Naive B cell (primary cell): ENCODE results near the gene SLC35A2. TPM values are rescaled to one million over a fixed set of nuclear protein-coding genes. Genes with fewer than 3 reads are reported as not detected.

ENCODE experiments used
- ATAC-seq, 2 donors: fragments of 150-1000 bp; cut with Tn5 transposase; 2 replicates each; pipeline ENCODE4 v1.10.0; 2021; ENCODE audit warnings: low read depth in 2 of 2, mild to moderate bottlenecking in 2 of 2, moderate library complexity in 2 of 2
- DNase-seq: peaks from one replicate; pipeline ENCODE4 v3.0.0; 2022
- H3K27ac Mint-ChIP-seq, 6 donors: one replicate each; pipeline ENCODE4 v1.8.0; 2020 to 2022; ENCODE audit warnings: mild to moderate bottlenecking in 6 of 6, mixed read lengths in 6 of 6, moderate library complexity in 5 of 6, inconsistent platforms in 2 of 6
- H3K27me3 Mint-ChIP-seq, 3 donors: one replicate each; pipeline ENCODE4 v1.8.0; 2021 to 2022; ENCODE audit warnings: mixed read lengths in 3 of 3, mild to moderate bottlenecking in 1 of 3
- H3K36me3 Mint-ChIP-seq, 2 donors: one replicate each; pipeline ENCODE4 v1.8.0; 2020 to 2022; ENCODE audit warnings: mixed read lengths in 2 of 2, inconsistent platforms in 1 of 2, mild to moderate bottlenecking in 1 of 2
- H3K4me1 Mint-ChIP-seq, 3 donors: one replicate each; pipeline ENCODE4 v1.8.0; 2020 to 2022; ENCODE audit warnings: mixed read lengths in 3 of 3, inconsistent platforms in 1 of 3, mild to moderate bottlenecking in 1 of 3, moderate library complexity in 1 of 3
- H3K4me3 Mint-ChIP-seq, 8 donors: one replicate each; pipeline ENCODE4 v1.8.0; 2020 to 2022; ENCODE audit warnings: mild to moderate bottlenecking in 8 of 8, mixed read lengths in 8 of 8, moderate library complexity in 8 of 8, inconsistent platforms in 2 of 8
- H3K9me3 Mint-ChIP-seq, 7 donors: one replicate each; pipeline ENCODE4 v1.8.0; 2020 to 2022; ENCODE audit warnings: mixed read lengths in 7 of 7, mild to moderate bottlenecking in 5 of 7, inconsistent platforms in 2 of 7, moderate library complexity in 1 of 7
- polyA plus RNA-seq, 6 donors: library from polyadenylated mRNA; unstranded; fragments of 300-500 nt; fragmentation: Illumina TruSeq; gene quantifications; one replicate each; pipeline ENCODE4 v1.2.3, GENCODE V29; 2021; ENCODE audit warnings: low read depth in 6 of 6

Gene SLC35A2
- polyA plus RNA-seq = 10 to 100 TPM in 3 of 6 donors, 1 to 10 TPM in 3; 8.5 to 11.6 (median 10.0) TPM

DNA sequence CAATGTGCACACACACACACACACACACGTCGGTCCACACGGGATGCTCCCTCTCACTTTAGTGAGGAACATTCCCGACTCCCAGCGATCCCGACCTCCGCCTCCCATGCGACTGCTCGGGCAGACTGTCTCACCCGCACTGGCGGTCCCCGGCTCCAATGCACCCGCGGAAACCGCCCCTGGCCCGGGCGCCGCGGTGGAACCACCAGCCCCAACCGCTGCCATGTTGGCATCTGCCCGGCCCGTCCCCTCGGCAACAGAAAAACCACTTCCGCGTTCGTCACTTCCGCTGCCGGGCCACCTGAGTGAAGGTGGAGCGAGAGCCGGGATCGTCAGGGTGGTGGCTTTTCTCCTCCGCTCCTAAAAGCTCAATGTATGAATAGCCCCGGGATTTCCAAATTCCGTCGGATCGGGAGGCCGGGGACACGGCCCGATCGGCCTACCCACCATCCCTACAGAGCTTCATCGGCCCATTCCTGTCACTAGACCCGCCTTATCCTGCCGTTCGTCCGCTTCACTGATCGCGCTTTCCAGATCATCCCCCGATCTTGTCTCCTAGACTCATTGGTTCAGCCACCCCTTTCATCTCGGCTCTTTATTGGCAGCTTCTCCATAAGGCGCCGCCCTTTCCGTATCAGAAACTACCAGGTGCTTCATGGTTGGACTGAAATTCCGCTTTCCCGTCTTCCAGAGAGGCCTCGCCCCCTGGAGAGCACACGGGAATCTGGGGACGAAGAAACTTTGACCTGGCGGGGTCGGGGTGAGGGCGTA, at the start of gene SLC35A2:
Gene SLC35A2 (minus strand): TSS at position 235 of the 771 bp plus-strand sequence. CDS start 10 bp downstream, at position 225.
- Mint-ChIP-seq H3K36me3 (no peaks in the 10 kb centered on the region), H3K4me1 (peaks cover 30 to 53% (median 32%) of the 10 kb centered on the region in 3 donors), H3K4me3 (peak within 1 kb of the TSS; percentile 78 to 95 (median 92)), H3K9me3 (peaks cover 0 to 3% (median 0%) of the 10 kb centered on the region in 7 donors), H3K27ac (peak within 1 kb of the TSS; percentile 95 to 99 (median 96)), H3K27me3 (no peaks in the 10 kb centered on the region)
- DNase-seq = peak; percentile 82
- ATAC-seq = peak; percentile 74 to 78

DNA sequence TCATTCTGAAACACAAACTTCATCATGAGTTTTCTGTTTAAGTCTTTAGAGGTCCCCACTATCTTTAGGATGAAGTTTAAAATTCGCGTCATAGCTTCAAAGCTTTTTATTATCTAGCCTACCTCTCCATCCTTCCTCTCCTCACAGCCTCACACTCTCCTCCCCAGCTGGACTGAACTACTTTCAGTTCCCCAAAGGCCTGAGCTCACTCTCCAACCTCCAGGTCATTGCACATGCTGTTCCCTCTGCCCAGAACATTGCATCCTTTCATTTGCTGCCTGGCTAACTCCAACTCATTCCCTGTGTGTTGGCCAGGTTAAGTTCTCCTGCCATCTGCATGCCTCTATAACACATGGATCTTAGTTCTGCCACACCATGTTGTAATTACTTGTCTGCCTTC, 48.8 kb upstream of the SLC35A2 start:
- H3K4me1 Mint-ChIP-seq = peaks cover 10 to 41% (median 24%) of the 10 kb centered on the region in 3 donors
- peak overlapping the region; percentile 36 to 95 (median 60) for H3K4me3 Mint-ChIP-seq
- DNase-seq = no peak
- H3K27me3 Mint-ChIP-seq = no peaks in the 10 kb centered on the region
- H3K27ac Mint-ChIP-seq = peak overlapping the region in 5 of 6 donors; percentile 0 to 90 (median 81)
- ATAC-seq = no peak
- H3K36me3 Mint-ChIP-seq = no peaks in the 10 kb centered on the region
- no peaks in the 10 kb centered on the region for H3K9me3 Mint-ChIP-seq

DNA sequence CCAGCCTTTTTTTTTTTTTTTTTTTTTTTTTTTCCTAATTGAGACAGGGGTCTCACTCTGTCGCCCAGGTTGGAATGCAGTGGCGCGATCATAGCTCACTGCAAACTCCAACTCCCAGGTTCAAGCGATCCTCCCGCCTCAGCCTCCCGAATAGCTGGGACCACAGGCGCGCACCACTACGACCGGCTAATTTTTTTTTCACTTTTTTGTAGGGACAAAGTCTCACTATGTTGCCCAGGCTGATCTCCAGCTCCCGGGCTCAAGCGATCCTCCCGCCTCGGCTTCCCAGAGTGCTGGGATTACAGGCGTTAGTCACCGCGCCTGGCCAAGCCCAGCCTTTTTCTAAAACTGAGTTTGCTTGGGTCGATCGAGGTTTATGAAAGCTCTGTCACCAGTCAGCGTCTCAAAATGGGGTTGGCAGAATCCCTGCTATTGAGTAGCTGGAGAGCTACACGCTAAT, 47.2 kb upstream of the SLC35A2 start:
- DNase-seq (no peak), ATAC-seq (no peak)
- Mint-ChIP-seq H3K9me3 (no peaks in the 10 kb centered on the region), H3K36me3 (no peaks in the 10 kb centered on the region), H3K27me3 (no peaks in the 10 kb centered on the region), H3K4me3 (peak overlapping the region; percentile 95 to 99 (median 98)), H3K27ac (peak overlapping the region; percentile 100), H3K4me1 (peaks cover 19 to 57% (median 28%) of the 10 kb centered on the region in 3 donors)

DNA sequence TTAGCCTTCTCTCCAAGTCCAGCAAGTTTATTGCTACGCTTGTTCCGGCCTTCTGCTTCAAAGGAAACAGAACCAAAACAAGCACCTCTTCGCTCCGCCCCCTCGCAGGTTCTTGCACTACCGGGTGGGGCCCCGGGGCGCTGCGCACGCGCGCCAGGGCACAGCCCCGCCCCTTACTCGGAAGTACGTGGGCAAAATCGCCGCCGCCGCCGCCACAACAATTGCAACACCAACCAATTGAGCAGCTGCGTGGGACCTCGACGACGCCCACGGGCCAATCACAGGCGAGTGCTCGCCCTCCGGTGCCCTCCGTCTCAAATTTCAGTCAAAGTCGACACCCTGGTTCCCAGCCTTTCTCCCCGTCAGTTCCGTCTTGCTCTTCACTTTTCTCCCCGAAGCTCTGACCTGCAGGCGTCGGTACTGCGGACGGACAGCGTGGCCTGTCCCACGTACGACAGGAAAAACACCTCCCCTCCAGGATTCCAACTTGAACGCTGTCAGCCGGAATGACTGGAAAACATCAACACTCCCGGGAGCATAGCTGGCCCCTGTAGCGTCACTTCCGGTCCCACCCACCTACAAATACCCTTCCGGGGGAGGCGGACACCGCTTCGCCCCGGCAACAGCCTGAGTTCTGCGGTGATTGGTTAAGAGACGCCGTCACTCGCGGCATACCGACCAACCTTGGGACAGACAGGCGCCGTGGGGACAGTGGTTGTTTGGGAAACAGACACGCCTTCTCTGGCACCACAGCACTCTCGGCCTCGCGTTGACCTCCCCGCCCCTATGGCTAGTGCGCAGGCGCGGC, 46.6 kb upstream of the SLC35A2 start:
- peak overlapping the region; percentile 100 for H3K27ac Mint-ChIP-seq
- ATAC-seq = peak; percentile 76
- no peaks in the 10 kb centered on the region for H3K36me3 Mint-ChIP-seq
- peak overlapping the region; percentile 95 to 99 (median 98) for H3K4me3 Mint-ChIP-seq
- no peaks in the 10 kb centered on the region for H3K27me3 Mint-ChIP-seq
- no peaks in the 10 kb centered on the region for H3K9me3 Mint-ChIP-seq
- DNase-seq = peak; percentile 93
- H3K4me1 Mint-ChIP-seq = peaks cover 25 to 62% (median 31%) of the 10 kb centered on the region in 3 donors

DNA sequence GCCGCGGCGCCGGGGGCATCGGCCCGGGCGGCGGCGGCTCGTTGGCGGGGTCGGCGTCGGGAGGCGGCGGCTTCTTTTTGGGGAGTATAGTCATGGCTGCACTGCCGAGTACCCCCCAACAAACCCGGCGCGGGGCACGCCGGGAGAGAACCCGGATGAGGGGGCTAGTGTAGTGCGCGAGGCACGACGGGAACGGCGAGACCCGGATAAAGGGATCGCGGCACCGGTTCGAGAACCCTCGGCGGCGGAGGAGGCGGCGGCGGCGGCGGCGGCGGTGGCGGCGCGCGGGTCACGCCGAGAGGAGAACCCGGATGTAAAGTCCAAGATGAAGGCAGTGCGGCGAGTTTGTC, 46.0 kb upstream of the SLC35A2 start, which contains the start of gene OTUD5:
Gene OTUD5 (minus strand): TSS at position 131 of the 350 bp plus-strand sequence. CDS start 37 bp downstream, at position 94.
- Mint-ChIP-seq H3K9me3 (no peaks in the 10 kb centered on the region), H3K4me3 (peak within 1 kb of the TSS; percentile 95 to 99 (median 98)), H3K27ac (peak within 1 kb of the TSS; percentile 100), H3K27me3 (no peaks in the 10 kb centered on the region), H3K4me1 (peaks cover 31 to 65% (median 37%) of the 10 kb centered on the region in 3 donors), H3K36me3 (no peaks in the 10 kb centered on the region)
- ATAC-seq (peak; percentile 50 to 52), DNase-seq (peak; percentile 79)

DNA sequence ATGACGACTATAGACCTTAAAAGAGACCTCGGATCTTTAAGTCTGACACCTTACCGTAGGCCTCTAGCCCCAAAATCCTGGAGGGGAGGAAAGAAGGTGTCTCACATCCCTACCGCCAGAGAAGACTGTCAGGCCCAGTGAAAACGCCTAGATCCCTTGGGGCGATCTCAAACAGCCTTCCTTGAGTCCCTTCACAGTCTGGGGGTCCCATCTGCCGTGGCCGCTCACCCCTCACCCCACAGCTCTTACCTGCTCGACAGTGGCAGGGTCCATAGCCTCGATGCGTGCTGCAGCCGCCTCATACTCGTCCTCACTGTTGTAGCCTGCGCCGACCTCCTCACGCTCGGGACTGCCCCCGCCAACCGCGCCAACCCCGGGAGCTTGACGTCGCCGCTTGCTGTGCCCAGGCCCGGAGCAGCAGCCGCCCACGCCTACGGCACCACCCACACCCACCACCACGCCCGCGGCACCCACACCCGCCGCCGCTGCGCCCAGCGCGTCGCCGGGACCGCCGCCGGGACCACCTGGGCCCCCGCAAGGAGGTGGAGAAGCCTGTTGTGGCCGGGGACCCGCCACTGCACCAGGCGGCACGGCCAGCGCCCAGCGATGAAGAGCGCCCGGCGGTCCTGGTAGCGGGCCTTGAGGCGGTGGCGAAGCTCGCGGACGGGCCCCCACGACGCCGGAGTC, 45.4 kb upstream of the SLC35A2 start:
- H3K4me1 Mint-ChIP-seq = peaks cover 37 to 65% (median 37%) of the 10 kb centered on the region in 3 donors
- no peaks in the 10 kb centered on the region for H3K9me3 Mint-ChIP-seq
- ATAC-seq = peak; percentile 19 to 21
- no peaks in the 10 kb centered on the region for H3K36me3 Mint-ChIP-seq
- peak overlapping the region; percentile 79 to 100 (median 93) for H3K27ac Mint-ChIP-seq
- no peaks in the 10 kb centered on the region for H3K27me3 Mint-ChIP-seq
- peak; percentile 55 for DNase-seq
- peak overlapping the region; percentile 74 to 95 (median 88) for H3K4me3 Mint-ChIP-seq

DNA sequence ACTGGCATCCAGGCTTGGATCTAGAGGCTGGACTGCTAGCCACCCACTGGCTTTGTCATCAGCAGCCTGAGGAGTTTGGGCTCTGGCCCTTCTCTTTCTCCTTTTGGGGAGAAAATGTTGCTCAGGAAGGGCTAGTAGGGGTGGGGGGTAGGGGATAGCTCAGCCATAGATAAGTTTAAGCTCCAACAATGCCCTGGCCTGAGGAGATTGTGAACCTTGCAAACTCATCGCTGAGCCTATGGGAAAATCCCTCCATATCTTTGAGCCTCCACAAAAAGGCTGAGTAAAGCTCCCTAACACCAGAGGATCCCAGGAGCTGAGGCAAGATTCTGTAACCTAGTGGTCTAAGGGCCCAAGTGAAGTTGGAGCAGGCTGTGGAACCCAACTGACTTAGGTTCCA, 37.1 kb upstream of the SLC35A2 start:
- Mint-ChIP-seq H3K4me3 (no peak overlapping the region), H3K27me3 (no peaks in the 10 kb centered on the region), H3K9me3 (no peaks in the 10 kb centered on the region), H3K4me1 (peaks cover 23 to 36% (median 28%) of the 10 kb centered on the region in 3 donors), H3K36me3 (no peaks in the 10 kb centered on the region), H3K27ac (peak overlapping the region in 1 of 6 donors; percentile 61)
- no peak for ATAC-seq
- DNase-seq = no peak

DNA sequence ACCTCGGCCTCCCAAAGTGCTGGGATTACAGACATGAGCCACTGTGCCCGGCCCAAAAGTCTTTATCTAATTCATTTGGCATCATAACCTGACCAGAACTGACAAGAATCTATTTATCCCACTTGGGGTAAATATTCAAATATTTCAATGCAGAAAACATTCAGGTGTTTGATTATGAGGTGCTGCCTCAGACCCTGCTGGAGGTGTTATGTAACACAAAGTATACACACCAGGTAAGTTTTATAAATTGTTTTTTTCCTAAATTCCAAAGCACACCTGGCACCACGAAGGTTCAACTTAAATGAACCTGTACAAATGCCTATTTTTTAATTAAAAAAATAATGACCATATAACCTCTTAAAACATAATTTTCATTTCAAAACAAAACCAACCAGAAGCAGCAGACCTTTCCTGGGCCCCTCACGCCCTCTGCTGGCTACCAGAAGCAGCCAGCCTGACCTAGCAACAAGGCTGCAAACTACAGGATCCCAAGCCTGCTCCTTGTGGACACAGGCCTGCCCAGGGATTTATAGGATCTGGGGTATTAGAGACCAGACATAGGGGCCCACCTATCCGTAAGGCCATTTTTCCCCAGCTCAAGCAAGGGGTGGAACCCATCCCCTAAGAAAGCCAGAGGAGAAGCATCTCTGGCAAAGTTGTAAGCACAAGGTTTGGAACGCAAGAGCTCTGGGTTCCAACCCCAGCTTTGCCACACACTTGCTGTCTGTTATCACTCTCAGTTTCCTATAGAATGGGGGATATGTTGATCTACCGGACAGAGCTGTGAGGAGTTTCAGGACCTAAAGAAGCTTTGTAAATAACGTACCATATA, 34.3 kb upstream of the SLC35A2 start:
- Mint-ChIP-seq H3K4me3 (peak overlapping the region in 4 of 8 donors; percentile 11 to 54 (median 36)), H3K9me3 (no peaks in the 10 kb centered on the region), H3K4me1 (peaks cover 28 to 48% (median 34%) of the 10 kb centered on the region in 3 donors)

DNA sequence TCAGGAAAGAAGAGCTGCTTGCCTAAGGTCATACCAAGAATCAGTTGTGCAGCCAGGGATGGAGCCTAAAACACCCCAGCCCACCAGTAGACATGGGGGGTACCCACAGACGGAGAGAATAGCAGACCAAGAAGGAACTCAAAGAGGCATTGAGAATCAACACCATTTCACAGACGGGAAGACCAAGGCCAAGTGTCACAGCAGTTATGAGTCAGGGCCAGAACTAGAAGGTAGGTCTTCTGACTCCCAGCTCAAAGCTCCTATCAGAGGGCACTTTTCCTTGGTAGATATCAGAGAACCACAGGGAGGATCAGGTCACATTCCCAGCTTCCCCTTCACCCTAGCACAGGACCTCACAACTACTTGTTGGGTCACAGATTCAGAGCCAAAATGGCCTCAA, 31.4 kb upstream of the SLC35A2 start:
- Mint-ChIP-seq H3K4me1 (peaks cover 51 to 77% (median 55%) of the 10 kb centered on the region in 3 donors), H3K9me3 (no peaks in the 10 kb centered on the region), H3K36me3 (peaks cover 0 to 6% of the 10 kb centered on the region in 2 donors), H3K4me3 (peak overlapping the region in 1 of 8 donors; percentile 57), H3K27me3 (no peaks in the 10 kb centered on the region), H3K27ac (peak overlapping the region; percentile 55 to 100 (median 92))
- DNase-seq (no peak), ATAC-seq (no peak)

More for the DNA sequence above, 34.3 kb upstream of the SLC35A2 start:
- peak overlapping the region; percentile 49 to 92 (median 62) for H3K27ac Mint-ChIP-seq
- DNase-seq (peak; percentile 54), ATAC-seq (peak; percentile 65 to 75)
- H3K36me3 Mint-ChIP-seq = peaks cover 0 to 6% of the 10 kb centered on the region in 2 donors
- H3K27me3 Mint-ChIP-seq = no peaks in the 10 kb centered on the region

DNA sequence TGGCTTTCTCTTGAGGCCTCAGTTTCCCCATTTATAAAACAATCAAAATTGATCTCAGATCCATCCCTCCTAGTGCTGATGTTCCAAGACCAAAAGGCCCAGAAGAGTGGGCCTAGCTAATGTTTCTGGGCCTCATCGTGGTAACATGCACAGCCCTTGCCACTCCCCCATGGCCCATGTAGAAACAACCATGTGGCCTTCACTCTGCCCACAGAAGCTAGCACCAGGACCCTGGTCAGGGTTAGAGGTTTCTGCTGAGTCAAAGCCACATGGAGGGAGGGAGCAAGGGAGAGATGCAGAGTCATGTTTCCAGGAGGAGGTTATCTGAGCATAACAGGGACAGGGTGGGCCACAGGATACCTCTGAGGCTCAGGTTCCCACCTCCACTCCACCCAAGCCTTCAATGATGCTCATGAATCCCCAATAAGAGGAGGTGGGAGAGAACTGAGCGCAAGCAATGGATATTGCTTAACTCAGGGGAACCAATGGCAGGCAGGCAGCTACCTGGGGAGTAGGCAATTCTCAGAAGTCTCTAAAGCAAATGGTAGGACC, 29.0 kb upstream of the SLC35A2 start:
- ATAC-seq (no peak), DNase-seq (no peak)
- peaks cover 0 to 6% of the 10 kb centered on the region in 2 donors for H3K36me3 Mint-ChIP-seq
- peak overlapping the region; percentile 5 to 91 (median 77) for H3K4me3 Mint-ChIP-seq
- H3K27ac Mint-ChIP-seq = peak overlapping the region; percentile 97 to 100 (median 100)
- H3K4me1 Mint-ChIP-seq = peaks cover 65 to 92% (median 69%) of the 10 kb centered on the region in 3 donors
- no peaks in the 10 kb centered on the region for H3K9me3 Mint-ChIP-seq
- H3K27me3 Mint-ChIP-seq = no peaks in the 10 kb centered on the region

DNA sequence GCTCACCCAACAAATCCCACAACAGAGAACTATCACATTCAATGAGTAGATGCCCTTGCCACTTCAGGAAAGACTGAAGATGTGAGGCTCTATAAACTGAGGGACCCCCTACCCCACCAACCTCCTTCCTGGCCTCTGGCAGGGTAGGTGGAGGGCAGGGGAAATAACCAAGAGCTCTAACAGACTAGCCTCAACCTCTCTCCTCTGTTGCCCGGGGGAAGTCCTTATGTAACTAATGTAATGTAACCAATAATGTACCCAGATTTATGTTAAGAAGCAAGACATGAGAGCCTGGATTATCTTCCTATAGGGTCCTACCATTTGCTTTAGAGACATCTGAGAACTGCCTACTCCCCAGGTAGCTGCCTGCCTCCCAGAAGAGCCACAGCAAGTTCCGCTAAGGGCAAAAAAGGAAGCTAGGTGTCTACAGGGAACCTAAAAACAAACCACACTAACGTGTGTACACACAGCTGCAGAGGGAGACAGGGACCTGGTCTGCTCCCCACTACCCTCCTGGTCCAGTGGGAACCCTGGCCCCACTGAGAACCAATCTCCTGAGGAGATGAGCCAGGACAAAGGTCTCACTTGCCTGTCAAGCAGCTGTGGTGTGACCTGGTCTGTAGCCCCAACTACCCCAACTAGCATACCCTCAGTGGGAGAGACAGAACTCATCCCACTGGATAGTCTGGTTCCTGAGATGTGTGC, 28.2 kb upstream of the SLC35A2 start:
- no peaks in the 10 kb centered on the region for H3K27me3 Mint-ChIP-seq
- peaks cover 0 to 2% (median 0%) of the 10 kb centered on the region in 7 donors for H3K9me3 Mint-ChIP-seq
- DNase-seq = peak; percentile 63
- H3K4me1 Mint-ChIP-seq = peaks cover 73 to 95% (median 78%) of the 10 kb centered on the region in 3 donors
- peak overlapping the region; percentile 97 to 100 (median 100) for H3K27ac Mint-ChIP-seq
- H3K4me3 Mint-ChIP-seq = peak overlapping the region; percentile 64 to 96 (median 82)
- peak; percentile 20 to 29 for ATAC-seq
- H3K36me3 Mint-ChIP-seq = peaks cover 4 to 6% of the 10 kb centered on the region in 2 donors
